CD14-positive monocyte (primary cell): ENCODE measurements around the gene LCOR. TPM values are rescaled to one million over a fixed set of nuclear protein-coding genes. Genes with fewer than 3 reads are reported as not detected.

Experiments used
- DNase-seq, 3 donors: peaks; one replicate each; pipeline ENCODE4 v3.0.0-alpha.2; 2011 to 2022
- H2AFZ ChIP-seq: 2 replicates; pipeline ENCODE4 v1.6.0; 2012; ENCODE audit warnings: mild to moderate bottlenecking, low read depth, low read length, inconsistent platforms; ENCODE audit not compliant: insufficient read depth, poor library complexity, severe bottlenecking
- H3K27ac ChIP-seq, 2 donors: 1 replicate in 1 of 2; 2 replicates in 1 of 2; pipeline ENCODE4 v1.5.1; 2012 to 2013; ENCODE audit warnings: low read length in 2 of 2, control low read depth in 1 of 2, inconsistent platforms in 1 of 2, low read depth in 1 of 2, mild to moderate bottlenecking in 1 of 2
- H3K27me3 ChIP-seq, 2 donors: one replicate each; pipeline versions ENCODE4 v1.6.0 to v1.6.1; 2011 to 2013; ENCODE audit warnings: low read length in 2 of 2; ENCODE audit not compliant: control insufficient read depth in 2 of 2, insufficient read depth in 2 of 2
- H3K36me3 ChIP-seq, 2 donors: replicated peaks in 1 of 2; 1 replicate in 1 of 2; 2 replicates in 1 of 2; pipeline versions ENCODE4 v1.5.1 to v1.6.1; 2012 to 2013; ENCODE audit warnings: low read length in 2 of 2, control low read depth in 1 of 2, inconsistent platforms in 1 of 2, mild to moderate bottlenecking in 1 of 2; ENCODE audit not compliant: insufficient read depth in 2 of 2, control insufficient read depth in 1 of 2
- H3K4me1 ChIP-seq, 2 donors: 1 replicate in 1 of 2; 2 replicates in 1 of 2; pipeline versions ENCODE4 v1.5.1 to v1.6.1; 2012 to 2013; ENCODE audit warnings: low read length in 2 of 2, control low read depth in 1 of 2, inconsistent platforms in 1 of 2, mild to moderate bottlenecking in 1 of 2, moderate library complexity in 1 of 2; ENCODE audit not compliant: insufficient read depth in 2 of 2, control insufficient read depth in 1 of 2
- H3K4me2 ChIP-seq: replicated peaks from 2 replicates; pipeline ENCODE3; 2012; ENCODE audit warnings: low read length, moderate library complexity, mild to moderate bottlenecking; ENCODE audit not compliant: poor library complexity, severe bottlenecking; ENCODE audit errors: extremely low read depth
- H3K4me3 ChIP-seq, 3 experiments: fragments of 200-600 bp in 1 of 3; sonication (generic) in 1 of 3; replicated peaks in 1 of 3; 1 replicate in 2 of 3; 2 replicates in 1 of 3; pipeline ENCODE4 v1.5.1; 2011 to 2013; ENCODE audit warnings: low read length in 3 of 3, mild to moderate bottlenecking in 3 of 3, control low read depth in 2 of 3, low read depth in 2 of 3, inconsistent platforms in 1 of 3, moderate library complexity in 1 of 3
- H3K79me2 ChIP-seq: 2 replicates; pipeline ENCODE4 v1.6.0; 2012; ENCODE audit warnings: mild to moderate bottlenecking, control low read depth, inconsistent platforms, low read length, moderate library complexity; ENCODE audit not compliant: insufficient read depth
- H3K9ac ChIP-seq: 2 replicates; pipeline ENCODE4 v1.6.0; 2017; ENCODE audit warnings: low read length, mild to moderate bottlenecking; ENCODE audit not compliant: insufficient read depth, poor library complexity, severe bottlenecking
- H3K9me3 ChIP-seq, 2 donors: replicated peaks in 1 of 2; 1 replicate in 1 of 2; 2 replicates in 1 of 2; pipeline versions ENCODE4 v1.5.1 to v1.6.1; 2012 to 2013; ENCODE audit warnings: low read length in 2 of 2, control low read depth in 1 of 2; ENCODE audit not compliant: control insufficient read depth in 1 of 2, insufficient read depth in 1 of 2
- H4K20me1 ChIP-seq: 2 replicates; pipeline ENCODE4 v1.6.0; 2012; ENCODE audit warnings: mild to moderate bottlenecking, low read length, control low read depth, moderate library complexity; ENCODE audit not compliant: insufficient read depth
- H3K27ac Mint-ChIP-seq, 7 donors: one replicate each; pipeline ENCODE4 v1.8.0; 2020; ENCODE audit warnings: mild to moderate bottlenecking in 7 of 7, mixed read lengths in 7 of 7, moderate library complexity in 6 of 7, inconsistent platforms in 2 of 7
- H3K27me3 Mint-ChIP-seq, 3 donors: one replicate each; pipeline ENCODE4 v1.8.0; 2021 to 2022; ENCODE audit warnings: low read depth in 3 of 3, mild to moderate bottlenecking in 3 of 3, mixed read lengths in 3 of 3, moderate library complexity in 3 of 3, inconsistent platforms in 1 of 3
- H3K36me3 Mint-ChIP-seq, 2 donors: one replicate each; pipeline ENCODE4 v1.8.0; 2020; ENCODE audit warnings: mixed read lengths in 2 of 2, inconsistent platforms in 1 of 2, mild to moderate bottlenecking in 1 of 2
- H3K4me1 Mint-ChIP-seq: one replicate; pipeline ENCODE4 v1.8.0; 2020; ENCODE audit warnings: mild to moderate bottlenecking, mixed read lengths
- H3K4me3 Mint-ChIP-seq, 2 donors: one replicate each; pipeline ENCODE4 v1.8.0; 2020; ENCODE audit warnings: mild to moderate bottlenecking in 2 of 2, mixed read lengths in 2 of 2, moderate library complexity in 1 of 2
- H3K9me3 Mint-ChIP-seq, 7 donors: one replicate each; pipeline ENCODE4 v1.8.0; 2020 to 2022; ENCODE audit warnings: mixed read lengths in 7 of 7, mild to moderate bottlenecking in 6 of 7, moderate library complexity in 6 of 7, inconsistent platforms in 2 of 7
- CTCF ChIP-seq: fragments of 200-600 bp; IDR thresholded peaks from one replicate; pipeline ENCODE4 v1.8.0; 2022; ENCODE audit warnings: antibody characterized with exemption, mild to moderate bottlenecking
- WGBS: methylation state at CpG from one replicate; pipeline ENCODE4 v1.1.5; 2013; ENCODE audit warnings: missing lambda C conversion rate; ENCODE audit not compliant: insufficient coverage; 5-methylcytosine and 5-hydroxymethylcytosine counted together
- intact Hi-C, 2 donors: fragments of 100-400 bp; cut with micrococcal nuclease; formaldehyde crosslinking; loops; one replicate each; pipeline versions ENCODE4 v1.15.0 to v1.15.1; 2023
- polyA plus RNA-seq, 3 donors: library from polyadenylated mRNA; depleted of rRNA in 1 of 3; unstranded in 2 of 3; stranded (reverse) in 1 of 3; fragments of 300-500 nt in 2 of 3; fragments of >200 nt in 1 of 3; fragmentation: Illumina TruSeq in 2 of 3; gene quantifications; 1 replicate in 2 of 3; 2 replicates in 1 of 3; pipeline ENCODE4 v1.2.3, GENCODE V29; 2012 to 2021

LCOR gene
- polyA plus RNA-seq, 3 donors: 5.7 to 11.8 (median 10.0) TPM

- H3K4me1 ChIP-seq: no peaks in the 10 kb centered on the region
Measured at GRCh38 chr10:97011397-97011796, 179.3 kb downstream of the LCOR start.

DNA sequence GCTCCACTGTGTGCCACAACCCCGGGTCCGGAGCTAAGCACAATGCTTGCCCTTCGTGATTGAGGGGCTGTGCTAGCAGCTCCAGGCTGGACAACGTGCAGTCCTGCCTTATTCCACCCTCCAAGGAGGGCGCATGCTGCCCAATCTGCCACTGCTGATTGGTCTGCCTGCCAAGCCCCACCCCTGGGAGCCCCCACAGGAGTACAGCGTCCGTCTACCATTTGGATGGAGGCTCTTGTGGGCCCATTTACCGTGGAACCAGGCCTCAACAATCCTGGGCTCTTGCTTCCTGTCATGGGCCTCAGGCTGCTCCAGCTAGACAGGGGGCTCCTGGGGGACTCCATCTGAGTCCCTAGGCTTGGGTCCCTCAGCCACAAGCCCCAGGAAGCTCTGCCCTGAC, 180.4 kb downstream of the LCOR start:
- no peak for DNase-seq
- Histone ChIP-seq H3K27ac (no peak overlapping the region), H2AFZ (no peak overlapping the region), H3K4me3 (no peak overlapping the region), H3K79me2 (no peaks in the 10 kb centered on the region), H3K27me3 (no peaks in the 10 kb centered on the region), H4K20me1 (no peaks in the 10 kb centered on the region), H3K4me2 (no peak overlapping the region), H3K9me3 (peaks cover 7 to 8% of the 10 kb centered on the region in 2 donors), H3K4me1 (no peaks in the 10 kb centered on the region), H3K9ac (no peak overlapping the region), H3K36me3 (no peaks in the 10 kb centered on the region)
- peaks cover 0 to 2% (median under 1%) of the 10 kb centered on the region in 3 donors for H3K27me3 Mint-ChIP-seq
- H3K36me3 Mint-ChIP-seq: no peaks in the 10 kb centered on the region
- H3K4me1 Mint-ChIP-seq: peaks cover 2% of the 10 kb centered on the region
- H3K9me3 Mint-ChIP-seq: peaks cover 4 to 11% (median 8%) of the 10 kb centered on the region in 7 donors
- TF ChIP-seq CTCF: no peak
- H3K4me3 Mint-ChIP-seq: no peak overlapping the region
- H3K27ac Mint-ChIP-seq: no peak overlapping the region
- 94% methylated on average over 8 of the region's 8 CpGs for WGBS
- intact Hi-C loops: no loop called here

More at GRCh38 chr10:97011397-97011796, 179.3 kb downstream of the LCOR start:
- intact Hi-C loops: no loop called here
- no peaks in the 10 kb centered on the region for H3K36me3 ChIP-seq
- no peaks in the 10 kb centered on the region for H4K20me1 ChIP-seq
- Mint-ChIP-seq H3K4me1 (no peaks in the 10 kb centered on the region), H3K4me3 (no peak overlapping the region), H3K36me3 (no peaks in the 10 kb centered on the region), H3K9me3 (peaks cover 10 to 21% (median 18%) of the 10 kb centered on the region in 7 donors), H3K27ac (no peak overlapping the region), H3K27me3 (peaks cover 0 to 4% (median 2%) of the 10 kb centered on the region in 3 donors)
- no peak for TF ChIP-seq CTCF
- no peak overlapping the region for H3K9ac ChIP-seq
- H3K9me3 ChIP-seq: peaks cover 11 to 18% of the 10 kb centered on the region in 2 donors
- no peak overlapping the region for H3K27ac ChIP-seq
- no peak overlapping the region for H3K4me3 ChIP-seq
- no peak for DNase-seq
- no peak overlapping the region for H2AFZ ChIP-seq
- no peaks in the 10 kb centered on the region for H3K27me3 ChIP-seq
- H3K4me2 ChIP-seq: no peak overlapping the region
- H3K79me2 ChIP-seq: no peaks in the 10 kb centered on the region
